ENCODE measurements around the gene METTL9.

The METTL9 gene

GRCh38 chr16:21703589-21704174 is 104.3 kb downstream of the METTL9 start:
- H3K4me3 ChIP-seq (ENCODE audit: insufficient read depth, low read length, poor library complexity, severe bottlenecking), result no peak overlapping the region
- H3K36me3 ChIP-seq (ENCODE audit: low read length), result no peaks in the 10 kb centered on the region
- H3K4me2 ChIP-seq (ENCODE audit: low read depth, low read length, poor library complexity, severe bottlenecking), result no peak overlapping the region
- no peak overlapping the region for H2AFZ ChIP-seq (ENCODE audit: low read depth, low read length, severe bottlenecking)
- no peaks in the 10 kb centered on the region for H3K79me2 ChIP-seq (ENCODE audit: insufficient read depth, low read length)
- H3K9me3 ChIP-seq (ENCODE audit: insufficient read depth, low read length), result no peaks in the 10 kb centered on the region
- H3F3A ChIP-seq (ENCODE audit: insufficient read depth), result no peaks in the 10 kb centered on the region
- H3K27me3 ChIP-seq (ENCODE audit: low read length), result no peaks in the 10 kb centered on the region
- no peaks in the 10 kb centered on the region for H3K9me2 ChIP-seq (replicated peaks; ENCODE audit: insufficient read depth, low read length)
- no peak overlapping the region for H3K27ac ChIP-seq (ENCODE audit: low read depth, low read length)
- no peak overlapping the region for H3K9ac ChIP-seq (ENCODE audit: low read length)
- H4K20me1 ChIP-seq (ENCODE audit: low read depth, low read length), result no peaks in the 10 kb centered on the region
- TF ChIP-seq EZH2phosphoT487 (conservative IDR thresholded peaks at IDR 0.05; ENCODE audit: low read length) (no peak), CTCF (IDR thresholded peaks at IDR 0.05; ENCODE audit: insufficient read depth, low read length, poor library complexity, severe bottlenecking) (no peak)

- no peaks in the 10 kb centered on the region for H3K9me2 ChIP-seq (replicated peaks; ENCODE audit: insufficient read depth, low read length)
- no peak overlapping the region for H3K27ac ChIP-seq (ENCODE audit: low read depth, low read length)
- H3K4me3 ChIP-seq (ENCODE audit: insufficient read depth, low read length, poor library complexity, severe bottlenecking), result no peak overlapping the region
- no peak overlapping the region for H3K4me2 ChIP-seq (ENCODE audit: low read depth, low read length, poor library complexity, severe bottlenecking)
- H3K36me3 ChIP-seq (ENCODE audit: low read length), result no peaks in the 10 kb centered on the region
- no peaks in the 10 kb centered on the region for H4K20me1 ChIP-seq (ENCODE audit: low read depth, low read length)
- H3F3A ChIP-seq (ENCODE audit: insufficient read depth), result no peaks in the 10 kb centered on the region
- H3K27me3 ChIP-seq (ENCODE audit: low read length), result no peaks in the 10 kb centered on the region
- no peaks in the 10 kb centered on the region for H3K9me3 ChIP-seq (ENCODE audit: insufficient read depth, low read length)
- H3K79me2 ChIP-seq (ENCODE audit: insufficient read depth, low read length), result no peaks in the 10 kb centered on the region
- no peak overlapping the region for H3K9ac ChIP-seq (ENCODE audit: low read length)
- no peak for TF ChIP-seq CTCF (IDR thresholded peaks at IDR 0.05; ENCODE audit: insufficient read depth, low read length, poor library complexity, severe bottlenecking)
- TF ChIP-seq EZH2phosphoT487 (conservative IDR thresholded peaks at IDR 0.05; ENCODE audit: low read length), result no peak
- H2AFZ ChIP-seq (ENCODE audit: low read depth, low read length, severe bottlenecking), result no peak overlapping the region
Measured at GRCh38 chr16:21704266-21704665, 104.9 kb downstream of the METTL9 start.

GRCh38 chr16:21704733-21705132 is 105.4 kb downstream of the METTL9 start:
- TF ChIP-seq CTCF (IDR thresholded peaks at IDR 0.05; ENCODE audit: insufficient read depth, low read length, poor library complexity, severe bottlenecking), result no peak
- Histone ChIP-seq H3K27me3 (ENCODE audit: low read length) (no peaks in the 10 kb centered on the region), H4K20me1 (ENCODE audit: low read depth, low read length) (no peaks in the 10 kb centered on the region), H3K36me3 (ENCODE audit: low read length) (no peaks in the 10 kb centered on the region), H3K27ac (ENCODE audit: low read depth, low read length) (no peak overlapping the region), H3K79me2 (ENCODE audit: insufficient read depth, low read length) (no peaks in the 10 kb centered on the region), H3K9me2 (replicated peaks; ENCODE audit: insufficient read depth, low read length) (no peaks in the 10 kb centered on the region), H3K9me3 (ENCODE audit: insufficient read depth, low read length) (no peaks in the 10 kb centered on the region), H3K4me2 (ENCODE audit: low read depth, low read length, poor library complexity, severe bottlenecking) (no peak overlapping the region), H3F3A (ENCODE audit: insufficient read depth) (no peaks in the 10 kb centered on the region), H3K4me3 (ENCODE audit: insufficient read depth, low read length, poor library complexity, severe bottlenecking) (no peak overlapping the region), H3K9ac (ENCODE audit: low read length) (no peak overlapping the region), H2AFZ (ENCODE audit: low read depth, low read length, severe bottlenecking) (no peak overlapping the region)
